Uterus (tissue), 4 donors: ENCODE results near the gene PRKN. TPM values are rescaled to one million over a fixed set of nuclear protein-coding genes. Genes with fewer than 3 reads are reported as not detected.
"Not testable (repeated sequence)": the region's sequence is repeated elsewhere in the genome, so short reads cannot be mapped to it uniquely, and the experiment has no call there.

Experiments
- DNase-seq, 2 donors: peaks; one replicate each; pipeline ENCODE4 v3.0.0-alpha.2; 2019 to 2020
- H3K27ac ChIP-seq, 2 donors: fragments of 200-600 bp; sonication (generic); 1 replicate in 1 of 2; 2 replicates in 1 of 2; pipeline ENCODE4 v1.5.1; 2016 to 2018
- H3K27me3 ChIP-seq, 2 donors: fragments of 200-600 bp; sonication (generic); one replicate each; pipeline ENCODE4 v1.5.1; 2018 to 2019; ENCODE audit warnings: control low read depth in 1 of 2
- H3K36me3 ChIP-seq, 2 donors: fragments of 200-600 bp; sonication (generic); one replicate each; pipeline ENCODE4 v1.5.1; 2019; ENCODE audit warnings: control low read depth in 1 of 2
- H3K4me1 ChIP-seq, 2 donors: fragments of 200-600 bp; sonication (generic); one replicate each; pipeline ENCODE4 v1.5.1; 2018 to 2019; ENCODE audit warnings: control low read depth in 1 of 2
- H3K4me3 ChIP-seq, 2 donors: fragments of 200-600 bp; sonication (generic); 1 replicate in 1 of 2; 2 replicates in 1 of 2; pipeline ENCODE4 v1.5.1; 2018 to 2019; ENCODE audit warnings: mild to moderate bottlenecking in 1 of 2
- H3K9me3 ChIP-seq, 2 donors: fragments of 200-600 bp; sonication (generic); one replicate each; pipeline ENCODE4 v1.5.1; 2019; ENCODE audit warnings: control low read depth in 1 of 2
- POLR2A ChIP-seq, 2 donors: fragments of 450-650 bp; IDR thresholded peaks; one replicate each; pipeline ENCODE4 v1.6.1; 2016; ENCODE audit warnings: antibody characterized with exemption in 2 of 2, mild to moderate bottlenecking in 1 of 2, moderate library complexity in 1 of 2
- intact Hi-C: fragments of 100-400 bp; cut with DNase I; formaldehyde crosslinking; loops from one replicate; pipeline ENCODE4 v1.15.1; 2023; ENCODE audit warnings: low total_unique reads
- total RNA-seq, 4 donors: library from RNA; depleted of rRNA in 3 of 4; stranded (reverse); fragments of >200 nt in 3 of 4; gene quantifications; one replicate each; pipeline versions ENCODE4 v1.1.0 to v1.2.4, GENCODE V29; 2014 to 2023
- TF ChIP-seq, protein P1 (sequence below), 4 experiments: fragments of 200-600 bp in 2 of 4; fragments of 450-650 bp in 2 of 4; sonication (generic) in 2 of 4; IDR thresholded peaks; one replicate each; pipeline ENCODE4 v1.5.1; 2016 to 2019; ENCODE audit warnings: antibody characterized with exemption in 4 of 4, mild to moderate bottlenecking in 2 of 4, moderate library complexity in 1 of 4
- donor health status: DM: yes; HTN: yes; CAD: no.

The PRKN gene
- total RNA-seq, 4 donors from 2014 or later = 10.2 to 21.3 (median 13.1) TPM

DNA sequence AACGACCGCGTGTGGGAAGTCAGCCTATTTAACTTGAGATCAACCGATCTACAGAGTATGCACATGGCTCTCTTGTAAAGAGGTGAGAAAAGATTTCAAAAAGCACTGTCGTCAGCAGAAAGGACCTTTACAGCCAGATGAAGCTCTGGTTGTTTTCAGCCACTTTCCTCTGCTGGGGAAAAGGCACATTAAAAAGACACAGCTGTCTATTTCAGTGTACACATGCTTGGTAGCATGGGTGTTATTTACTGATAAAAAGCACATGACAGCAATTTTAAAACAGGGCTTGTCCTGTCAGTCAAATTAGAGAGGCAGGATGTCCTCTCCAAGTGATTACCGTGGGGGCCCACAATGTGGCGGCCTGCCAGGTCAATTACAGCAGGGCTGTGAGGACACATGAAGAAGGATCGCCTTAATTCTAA, 188.9 kb downstream of the PRKN start:
- intact Hi-C loops = no loop called here
- Histone ChIP-seq H3K9me3 (no peaks in the 10 kb centered on the region), H3K36me3 (no peaks in the 10 kb centered on the region), H3K27ac (no peak overlapping the region), H3K4me1 (no peaks in the 10 kb centered on the region), H3K4me3 (no peak overlapping the region), H3K27me3 (no peaks in the 10 kb centered on the region)
- TF ChIP-seq POLR2A (IDR thresholded peaks at IDR 0.05) = no peak
- TF ChIP-seq, protein P1, sequence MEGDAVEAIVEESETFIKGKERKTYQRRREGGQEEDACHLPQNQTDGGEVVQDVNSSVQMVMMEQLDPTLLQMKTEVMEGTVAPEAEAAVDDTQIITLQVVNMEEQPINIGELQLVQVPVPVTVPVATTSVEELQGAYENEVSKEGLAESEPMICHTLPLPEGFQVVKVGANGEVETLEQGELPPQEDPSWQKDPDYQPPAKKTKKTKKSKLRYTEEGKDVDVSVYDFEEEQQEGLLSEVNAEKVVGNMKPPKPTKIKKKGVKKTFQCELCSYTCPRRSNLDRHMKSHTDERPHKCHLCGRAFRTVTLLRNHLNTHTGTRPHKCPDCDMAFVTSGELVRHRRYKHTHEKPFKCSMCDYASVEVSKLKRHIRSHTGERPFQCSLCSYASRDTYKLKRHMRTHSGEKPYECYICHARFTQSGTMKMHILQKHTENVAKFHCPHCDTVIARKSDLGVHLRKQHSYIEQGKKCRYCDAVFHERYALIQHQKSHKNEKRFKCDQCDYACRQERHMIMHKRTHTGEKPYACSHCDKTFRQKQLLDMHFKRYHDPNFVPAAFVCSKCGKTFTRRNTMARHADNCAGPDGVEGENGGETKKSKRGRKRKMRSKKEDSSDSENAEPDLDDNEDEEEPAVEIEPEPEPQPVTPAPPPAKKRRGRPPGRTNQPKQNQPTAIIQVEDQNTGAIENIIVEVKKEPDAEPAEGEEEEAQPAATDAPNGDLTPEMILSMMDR (IDR thresholded peaks at IDR 0.05) = no peak
- no peak for DNase-seq

DNA sequence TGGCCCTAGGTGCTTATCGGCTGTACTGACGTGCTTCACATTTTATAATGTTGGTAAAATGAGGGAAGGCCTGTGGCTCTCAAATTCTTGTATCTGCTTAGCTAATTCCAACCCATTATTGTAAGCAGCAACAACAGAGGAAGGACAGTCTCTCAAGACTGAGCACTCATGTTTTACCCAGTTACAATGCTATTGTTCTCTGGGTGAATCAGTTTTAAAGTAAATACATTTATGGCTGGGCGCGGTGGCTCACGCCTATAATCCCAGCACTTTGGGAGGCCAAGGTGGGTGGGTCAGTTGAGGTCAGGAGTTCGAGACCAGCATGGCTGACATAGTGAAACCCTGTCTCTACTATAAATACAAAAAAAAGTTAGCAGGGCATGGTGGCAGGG, 194.6 kb downstream of the PRKN start:
- no peaks in the 10 kb centered on the region for H3K4me1 ChIP-seq
- H3K9me3 ChIP-seq = no peaks in the 10 kb centered on the region
- no peak overlapping the region for H3K27ac ChIP-seq
- no peaks in the 10 kb centered on the region for H3K27me3 ChIP-seq
- no peak for DNase-seq
- H3K36me3 ChIP-seq = no peaks in the 10 kb centered on the region
- TF ChIP-seq POLR2A (IDR thresholded peaks at IDR 0.05) = no peak
- TF ChIP-seq, protein P1 (IDR thresholded peaks at IDR 0.05) = no peak
- no peak overlapping the region for H3K4me3 ChIP-seq
- intact Hi-C loops = no loop called here

DNA sequence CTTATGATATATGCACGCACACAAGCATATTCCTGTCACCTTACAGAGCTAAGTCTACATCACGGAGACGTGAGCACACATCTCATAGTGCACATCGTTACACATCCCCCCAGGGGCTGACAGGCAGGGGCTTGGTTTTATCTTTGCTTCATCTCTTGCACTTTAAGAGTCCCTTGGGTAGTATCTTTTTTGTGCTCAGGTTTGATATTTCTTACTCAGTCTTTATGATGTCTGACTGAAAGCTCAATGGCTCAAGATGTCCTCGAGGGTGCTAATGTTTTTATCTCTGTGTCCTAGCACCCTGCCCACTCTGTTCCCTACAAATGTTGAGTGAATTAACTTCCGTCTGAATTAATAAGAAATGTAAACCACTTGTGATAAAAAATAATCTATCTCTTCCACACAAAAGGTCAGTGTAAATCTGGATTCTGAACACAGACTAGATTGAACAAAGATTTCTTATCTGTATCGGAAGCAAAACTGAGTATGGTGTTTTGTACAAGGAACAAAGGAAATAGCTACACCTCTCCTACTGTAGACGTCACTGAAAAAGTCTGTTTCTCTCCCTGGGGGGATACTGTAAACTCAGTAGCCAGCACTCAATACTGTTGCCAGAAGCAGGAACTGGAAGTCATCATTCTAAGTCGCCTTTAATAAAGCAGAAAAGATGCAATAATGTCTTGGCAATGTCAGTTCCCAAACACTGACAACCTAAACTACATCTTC, 195.1 kb downstream of the PRKN start:
- Histone ChIP-seq H3K27ac (no peak overlapping the region), H3K27me3 (no peaks in the 10 kb centered on the region), H3K4me1 (no peaks in the 10 kb centered on the region), H3K9me3 (no peaks in the 10 kb centered on the region), H3K4me3 (no peak overlapping the region), H3K36me3 (no peaks in the 10 kb centered on the region)
- DNase-seq = no peak
- TF ChIP-seq POLR2A (IDR thresholded peaks at IDR 0.05) = no peak
- TF ChIP-seq, protein P1 (IDR thresholded peaks at IDR 0.05) = no peak
- intact Hi-C loops = no loop called here

DNA sequence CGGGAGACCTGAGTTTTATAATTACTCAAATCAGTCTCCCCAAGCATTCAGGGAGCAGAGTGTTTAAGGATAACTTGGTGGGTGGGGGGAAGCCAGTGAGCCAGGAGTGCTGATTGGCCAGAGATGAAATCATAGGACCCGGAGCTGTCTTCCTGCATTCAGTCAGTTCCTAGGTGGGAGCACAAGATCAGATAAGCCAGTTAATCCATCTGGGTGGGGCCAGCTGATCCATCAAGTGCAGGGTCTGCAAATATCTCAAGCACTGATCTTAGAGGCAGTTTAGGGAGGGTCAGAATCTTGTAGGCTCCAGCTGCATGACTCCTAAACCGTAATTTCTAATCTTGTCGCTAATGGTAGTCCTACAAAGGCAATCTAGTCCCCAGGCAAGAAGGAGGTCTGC, 196.2 kb downstream of the PRKN start:
- H3K36me3 ChIP-seq, H3K27ac ChIP-seq, intact Hi-C loops, H3K4me3 ChIP-seq, DNase-seq, H3K4me1 ChIP-seq, H3K9me3 ChIP-seq, H3K27me3 ChIP-seq: not testable (repeated sequence)

DNA sequence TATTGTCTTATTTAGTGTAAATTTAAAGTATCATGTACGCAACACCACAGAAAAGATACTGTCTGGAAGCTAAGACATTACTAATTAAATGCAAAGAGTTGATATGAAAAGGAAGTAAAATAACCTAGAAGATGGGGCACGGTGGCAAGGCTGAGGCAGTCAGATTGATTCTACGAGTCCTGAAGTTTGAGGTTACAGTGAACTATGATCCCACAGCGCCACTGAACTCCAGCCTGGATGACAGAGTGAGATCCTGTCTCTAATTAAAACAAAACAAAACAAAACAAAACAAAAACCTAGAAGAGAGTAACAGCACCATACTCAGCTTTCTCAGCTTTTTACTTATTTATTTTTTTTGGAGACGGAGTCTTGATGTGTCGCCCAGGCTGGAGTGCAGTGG, 199.0 kb downstream of the PRKN start:
- Histone ChIP-seq H3K36me3 (no peaks in the 10 kb centered on the region), H3K27me3 (no peaks in the 10 kb centered on the region), H3K4me1 (no peaks in the 10 kb centered on the region), H3K27ac (no peak overlapping the region), H3K4me3 (no peak overlapping the region), H3K9me3 (no peaks in the 10 kb centered on the region)
- no peak for TF ChIP-seq POLR2A (IDR thresholded peaks at IDR 0.05)
- TF ChIP-seq, protein P1 (IDR thresholded peaks at IDR 0.05) = no peak
- no peak for DNase-seq
- intact Hi-C loops = no loop called here

DNA sequence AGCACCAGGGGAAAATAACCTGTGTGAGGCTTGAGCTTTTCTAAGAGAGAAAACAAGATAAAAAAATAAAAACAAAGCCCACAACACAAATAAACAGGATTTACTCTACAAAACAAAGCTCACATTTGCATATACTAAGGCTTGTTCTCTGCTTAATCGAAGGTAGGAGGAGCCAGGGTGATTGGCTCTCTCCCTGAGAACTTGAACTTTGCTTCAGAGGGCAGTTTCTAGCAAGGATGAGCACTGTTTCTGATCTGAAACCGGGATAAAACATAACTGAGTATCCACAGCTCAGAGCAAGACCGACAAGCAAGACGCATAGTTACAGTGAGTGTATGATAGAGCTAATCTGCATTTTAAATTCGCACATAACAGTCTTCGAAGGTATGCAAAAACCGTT, 200.6 kb downstream of the PRKN start:
- H3K27me3 ChIP-seq = no peaks in the 10 kb centered on the region
- TF ChIP-seq, protein P1 (IDR thresholded peaks at IDR 0.05) = no peak
- no peak for TF ChIP-seq POLR2A (IDR thresholded peaks at IDR 0.05)
- no peaks in the 10 kb centered on the region for H3K4me1 ChIP-seq
- no peak overlapping the region for H3K27ac ChIP-seq
- H3K9me3 ChIP-seq = no peaks in the 10 kb centered on the region
- no peak for DNase-seq
- intact Hi-C loops = no loop called here
- no peaks in the 10 kb centered on the region for H3K36me3 ChIP-seq
- no peak overlapping the region for H3K4me3 ChIP-seq
